Thoracic aorta (tissue), 2 donors: ENCODE measurements around the gene DRG2. TPM values are rescaled to one million over a fixed set of nuclear protein-coding genes. Genes with fewer than 3 reads are reported as not detected.

ENCODE experiments used
- ATAC-seq: fragments of 150-250 bp; one replicate; pipeline ENCODE4 v1.8.0; 2017; ENCODE audit warnings: low read depth; ENCODE audit not compliant: insufficient number of reproducible peaks, low FRiP score
- DNase-seq: peaks from one replicate; pipeline ENCODE4 v3.0.0-alpha.2; 2020; ENCODE audit warnings: low spot score
- H3K27ac ChIP-seq, 2 donors: fragments of 200-600 bp; sonication (generic); 1 replicate in 1 of 2; 2 replicates in 1 of 2; pipeline ENCODE4 v1.5.1; 2016; ENCODE audit warnings: mild to moderate bottlenecking in 2 of 2, moderate library complexity in 2 of 2
- H3K27me3 ChIP-seq: fragments of 200-600 bp; sonication (generic); replicated peaks from 2 replicates; pipeline ENCODE4 v1.6.0; 2016; ENCODE audit warnings: mild to moderate bottlenecking; ENCODE audit not compliant: insufficient read depth
- H3K36me3 ChIP-seq: fragments of 200-600 bp; sonication (generic); one replicate; pipeline ENCODE4 v1.5.1; 2016
- H3K4me1 ChIP-seq, 2 donors: fragments of 200-600 bp; sonication (generic); 1 replicate in 1 of 2; 2 replicates in 1 of 2; pipeline versions ENCODE4 v1.5.1 to v1.6.0; 2016; ENCODE audit warnings: low read depth in 2 of 2, mild to moderate bottlenecking in 1 of 2; ENCODE audit not compliant: control insufficient read depth in 1 of 2
- H3K4me3 ChIP-seq: fragments of 200-600 bp; sonication (generic); 2 replicates; pipeline ENCODE4 v1.5.1; 2016; ENCODE audit warnings: mild to moderate bottlenecking
- H3K9me3 ChIP-seq: fragments of 200-600 bp; sonication (generic); 2 replicates; pipeline ENCODE4 v1.5.1; 2016
- CTCF ChIP-seq: fragments of 200-600 bp; sonication (generic); IDR thresholded peaks from one replicate; pipeline ENCODE4 v1.5.1; 2019; ENCODE audit warnings: antibody characterized with exemption
- total RNA-seq, 2 donors: library from RNA; depleted of rRNA; stranded (reverse); fragments of >200 nt; gene quantifications; one replicate each; pipeline versions ENCODE4 v1.1.0 to v1.2.3, GENCODE V29; 2016

DRG2 gene
- total RNA-seq, 2 donors from 2014 or later: 42.3 to 55.6 TPM

- Histone ChIP-seq H3K9me3 (no peaks in the 10 kb centered on the region), H3K4me3 (no peak overlapping the region), H3K27me3 (no peaks in the 10 kb centered on the region), H3K4me1 (peaks cover 0 to 2% of the 10 kb centered on the region in 2 donors), H3K27ac (no peak overlapping the region), H3K36me3 (peaks cover 22% of the 10 kb centered on the region)
- TF ChIP-seq CTCF: no peak
- no peak for ATAC-seq
- no peak for DNase-seq
Measured at GRCh38 chr17:18065546-18065945, 22.2 kb upstream of the DRG2 start.

- TF ChIP-seq CTCF: no peak
- H3K27ac ChIP-seq: no peak overlapping the region
- ATAC-seq: no peak
- peaks cover 13% of the 10 kb centered on the region for H3K36me3 ChIP-seq
- H3K4me3 ChIP-seq: no peak overlapping the region
- H3K4me1 ChIP-seq: peaks cover 3 to 12% of the 10 kb centered on the region in 2 donors
- no peaks in the 10 kb centered on the region for H3K27me3 ChIP-seq
- no peak for DNase-seq
- no peaks in the 10 kb centered on the region for H3K9me3 ChIP-seq
Measured at GRCh38 chr17:18066866-18067265, 20.9 kb upstream of the DRG2 start.

DNA sequence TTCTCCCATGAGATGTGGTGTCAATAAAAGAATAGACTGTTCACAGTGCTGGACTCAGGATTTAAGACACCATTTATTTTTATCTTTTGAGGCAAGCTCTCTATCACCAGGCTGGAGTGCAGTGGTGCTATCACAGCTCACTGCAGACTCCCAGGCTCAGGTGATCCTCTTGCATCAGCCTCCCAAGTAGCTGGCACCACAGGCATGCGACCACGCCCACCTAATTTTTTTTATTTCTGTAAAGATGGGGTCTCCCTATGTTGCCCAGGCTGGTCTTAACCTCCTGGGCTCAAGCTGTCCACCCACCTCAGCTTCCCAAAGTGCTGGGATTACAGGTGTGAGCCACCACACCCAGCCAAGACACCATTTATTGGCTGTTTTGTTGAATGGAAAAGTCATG, 18.6 kb upstream of the DRG2 start:
- Histone ChIP-seq H3K9me3 (no peaks in the 10 kb centered on the region), H3K4me1 (peaks cover 3 to 12% of the 10 kb centered on the region in 2 donors), H3K27ac (no peak overlapping the region), H3K4me3 (no peak overlapping the region), H3K27me3 (no peaks in the 10 kb centered on the region), H3K36me3 (peaks cover 7% of the 10 kb centered on the region)
- no peak for TF ChIP-seq CTCF
- DNase-seq: no peak
- ATAC-seq: no peak

- ATAC-seq (no peak), DNase-seq (no peak)
- Histone ChIP-seq H3K4me3 (peak overlapping the region; percentile 62), H3K27me3 (no peaks in the 10 kb centered on the region), H3K4me1 (peaks cover 3 to 12% of the 10 kb centered on the region in 2 donors), H3K27ac (no peak overlapping the region), H3K36me3 (no peaks in the 10 kb centered on the region), H3K9me3 (no peaks in the 10 kb centered on the region)
- no peak for TF ChIP-seq CTCF
Measured at GRCh38 chr17:18070861-18071340, 16.8 kb upstream of the DRG2 start.

DNA sequence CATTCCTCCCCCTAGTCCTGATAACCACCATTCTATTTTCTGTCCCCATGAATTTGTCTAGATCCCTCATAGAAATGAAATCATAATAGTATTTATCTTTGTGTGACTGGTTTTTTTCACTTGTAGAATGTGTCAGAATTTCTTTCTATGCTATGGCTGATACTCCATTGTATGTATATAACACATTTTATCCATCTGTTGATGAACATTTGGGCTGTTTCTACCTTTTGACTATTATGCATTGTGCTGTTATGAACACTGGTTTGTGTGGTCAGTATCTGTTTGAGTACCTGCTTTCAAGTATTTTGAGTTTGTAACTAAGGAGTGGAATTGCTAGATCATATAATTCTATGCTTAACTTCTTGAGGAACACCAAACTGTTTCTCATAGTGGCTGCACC, 16.0 kb upstream of the DRG2 start:
- H3K4me3 ChIP-seq: no peak overlapping the region
- no peak overlapping the region for H3K27ac ChIP-seq
- H3K9me3 ChIP-seq: no peaks in the 10 kb centered on the region
- ATAC-seq: no peak
- peaks cover 3 to 12% of the 10 kb centered on the region in 2 donors for H3K4me1 ChIP-seq
- DNase-seq: no peak
- TF ChIP-seq CTCF: no peak
- H3K27me3 ChIP-seq: no peaks in the 10 kb centered on the region
- H3K36me3 ChIP-seq: no peaks in the 10 kb centered on the region
